ENCODE results near the gene DAPK2.

DNA sequence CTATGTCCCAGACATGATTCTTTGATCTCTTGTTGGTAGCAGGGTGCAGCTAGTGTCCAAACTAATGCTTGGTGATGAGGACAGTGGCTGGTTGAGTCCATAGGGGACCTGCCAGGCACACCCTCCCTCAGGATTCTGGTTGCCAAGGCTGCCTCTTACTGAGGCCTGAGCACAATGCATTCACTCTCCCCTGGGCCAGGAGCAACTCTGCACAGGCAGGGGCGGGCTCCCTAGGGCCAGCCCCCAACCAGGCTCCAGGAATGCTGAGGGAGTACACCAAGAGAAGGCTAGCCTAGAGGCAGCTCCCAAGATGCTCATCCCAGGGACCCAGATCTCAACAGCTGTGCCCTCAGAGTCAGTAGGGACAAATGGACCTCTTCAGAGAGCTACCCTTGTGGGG lies 166.3 kb downstream of the DAPK2 start:
- no peak for TF ChIP-seq POLR2AphosphoS5 (IDR thresholded peaks at IDR 0.05; ENCODE audit: borderline replicate concordance, low read depth, low read length)
- no peak for TF ChIP-seq EZH2 (IDR thresholded peaks at IDR 0.05)
